ENCODE measurements around the gene IFT22.
"Not testable (repeated sequence)": the region's sequence is repeated elsewhere in the genome, so short reads cannot be mapped to it uniquely, and the experiment has no call there.

The IFT22 gene

DNA sequence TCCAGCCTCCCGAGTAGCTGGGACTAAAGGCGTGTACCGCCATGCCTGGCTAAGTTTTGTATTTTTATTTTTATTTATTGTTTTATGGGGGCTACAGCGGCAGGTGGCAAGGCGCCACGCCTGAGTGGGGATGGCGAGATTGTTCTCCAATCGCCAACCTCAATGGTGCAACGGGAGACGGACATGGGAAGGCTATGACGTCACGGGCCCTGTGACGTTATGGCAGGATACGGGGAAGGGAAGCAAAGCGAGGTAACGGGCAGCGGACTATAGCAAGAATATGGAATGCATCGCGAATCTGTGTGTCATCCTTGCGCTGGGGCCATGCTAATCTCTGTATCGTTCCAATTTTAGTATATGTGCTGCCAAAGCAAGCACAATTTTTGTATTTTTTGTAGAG lies 51.9 kb downstream of the IFT22 start:
- Histone ChIP-seq H3K27ac (no peak overlapping the region), H3K9me3 (ENCODE audit: low read depth, low read length) (no peaks in the 10 kb centered on the region)

DNA sequence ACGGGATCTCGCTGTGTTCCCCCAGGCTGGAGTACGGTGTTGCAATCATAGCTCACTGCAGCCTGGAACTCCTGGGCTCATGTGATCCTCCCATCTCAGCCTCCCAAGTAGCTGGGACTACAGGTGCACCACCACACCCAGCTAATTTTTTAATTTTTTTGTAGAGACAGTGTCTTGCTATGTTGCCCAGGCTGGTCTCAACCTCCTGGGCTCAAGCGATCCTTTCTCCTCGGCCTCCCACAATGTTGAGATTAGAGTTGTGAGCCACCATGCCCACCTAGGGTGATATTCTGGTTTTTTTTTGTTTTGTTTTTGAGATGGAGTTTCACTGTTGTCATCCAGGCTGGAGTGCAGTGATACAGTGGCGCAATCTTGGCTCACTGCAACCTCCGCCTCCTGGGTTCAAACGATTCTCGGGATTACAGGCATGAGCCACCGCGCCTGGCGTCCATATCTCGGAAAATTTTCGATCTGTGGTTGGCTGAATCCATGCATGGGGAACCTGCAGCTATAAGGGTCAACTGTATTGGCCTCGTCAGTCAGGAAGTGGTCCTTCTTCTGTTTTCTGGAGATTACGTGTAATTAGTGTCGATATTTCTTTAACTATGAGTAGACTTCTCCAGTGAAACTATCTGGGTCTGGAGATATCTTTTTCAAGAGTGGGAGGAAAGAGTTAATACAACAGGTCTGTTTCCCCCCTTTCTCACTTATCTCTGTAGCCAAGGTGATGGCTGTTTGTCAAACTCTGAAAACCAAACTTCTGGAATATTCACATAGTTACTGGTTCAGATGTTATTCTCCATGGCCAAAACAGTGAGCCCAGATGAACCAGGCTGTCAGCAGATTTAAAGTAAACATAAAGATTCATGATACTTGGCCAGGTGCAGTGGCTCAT lies 55.7 kb downstream of the IFT22 start:
- no peaks in the 10 kb centered on the region for H3K9me3 ChIP-seq (ENCODE audit: low read depth, low read length)
- no peak overlapping the region for H3K4me3 ChIP-seq
- H3K9ac ChIP-seq (ENCODE audit: insufficient read length): no peak overlapping the region
- no peak for DNase-seq (ENCODE audit: low read depth, low spot score)
- H3K36me3 ChIP-seq (ENCODE audit: insufficient read depth, low read length): no peaks in the 10 kb centered on the region
- H3K27ac ChIP-seq: no peak overlapping the region
- no peak for TF ChIP-seq FOXP2 (optimal IDR thresholded peaks at IDR 0.05; ENCODE audit: control extremely low read depth, extremely low read length, insufficient read depth)
- TF ChIP-seq POLR2AphosphoS5 (IDR thresholded peaks at IDR 0.05; ENCODE audit: borderline replicate concordance, low read depth, low read length): no peak
- no peak for TF ChIP-seq EZH2 (IDR thresholded peaks at IDR 0.05)

More for the DNA sequence above, 51.9 kb downstream of the IFT22 start:
- no peak for TF ChIP-seq POLR2AphosphoS5 (IDR thresholded peaks at IDR 0.05; ENCODE audit: borderline replicate concordance, low read depth, low read length)
- no peak for TF ChIP-seq FOXP2 (optimal IDR thresholded peaks at IDR 0.05; ENCODE audit: control extremely low read depth, extremely low read length, insufficient read depth)
- TF ChIP-seq EZH2 (IDR thresholded peaks at IDR 0.05): no peak
- Histone ChIP-seq H3K4me3 (no peak overlapping the region), H3K36me3 (ENCODE audit: insufficient read depth, low read length) (no peaks in the 10 kb centered on the region), H3K9ac (ENCODE audit: insufficient read length) (no peak overlapping the region)
- no peak for DNase-seq (ENCODE audit: low read depth, low spot score)

DNA sequence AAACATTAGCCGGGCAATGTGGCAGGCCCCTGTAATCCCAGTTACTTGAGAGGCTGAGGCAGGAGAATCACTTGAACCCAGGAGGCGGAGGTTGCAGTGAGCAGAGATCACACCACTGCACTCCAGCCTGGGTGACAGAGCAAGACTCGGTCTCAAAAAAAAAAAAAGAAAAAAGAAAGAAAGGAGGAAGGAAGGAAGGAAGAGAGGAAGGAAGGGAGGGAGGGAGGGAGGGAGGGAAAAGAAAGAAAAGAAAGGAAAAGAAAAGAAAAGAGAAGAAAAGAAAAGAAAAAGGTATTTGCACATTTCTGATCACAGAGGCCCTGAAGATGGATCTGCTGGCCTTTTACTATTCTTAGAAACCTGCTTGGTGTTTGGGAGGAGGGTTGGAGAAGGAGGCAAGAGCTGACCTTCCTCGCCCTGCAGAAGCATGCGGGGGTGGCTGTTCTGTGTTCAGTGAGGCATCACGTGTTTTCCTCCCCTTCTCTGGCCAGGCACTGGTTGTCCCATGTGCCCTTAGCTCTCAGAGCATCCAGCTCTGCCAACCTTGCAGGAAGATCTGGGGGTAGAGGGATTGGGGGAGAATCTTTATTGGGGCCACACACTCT lies 57.4 kb downstream of the IFT22 start:
- H3K36me3 ChIP-seq (ENCODE audit: insufficient read depth, low read length); H3K4me3 ChIP-seq; H3K27ac ChIP-seq; DNase-seq (ENCODE audit: low read depth, low spot score); H3K9ac ChIP-seq (ENCODE audit: insufficient read length); H3K9me3 ChIP-seq (ENCODE audit: low read depth, low read length): not testable (repeated sequence)

Data from SK-N-MC (cell line).